NCI-H2196 treated with DMSO at 0.1 percent for 48 hours (cell line): ENCODE results near the gene ACP4.

Experiments used
- DNase-seq: peaks from one replicate; lab custom pipeline; 2025; ENCODE audit not compliant: unreplicated experiment; lab: John Stamatoyannopoulos, UW

The ACP4 gene

GRCh38 chr19:50820549-50821247 is 30.5 kb downstream of the ACP4 start:
- DNase-seq, result no peak

GRCh38 chr19:50821248-50821612 is 31.0 kb downstream of the ACP4 start:
- no peak for DNase-seq

- DNase-seq, result no peak
These were observed 31.4 kb downstream of the ACP4 start for GRCh38 chr19:50821622-50822021.

- no peak for DNase-seq
These were observed 32.5 kb downstream of the ACP4 start for GRCh38 chr19:50822661-50823208.

GRCh38 chr19:50823389-50824042 is 33.3 kb downstream of the ACP4 start, which contains the start of gene KLK1:
TSS of gene KLK1 (minus strand) at chr19:50823787. CDS start at chr19:50823748, 39 bp downstream.
- no peak for DNase-seq

- no peak for DNase-seq
These were observed 36.5 kb downstream of the ACP4 start for GRCh38 chr19:50826492-50827240.

GRCh38 chr19:50827476-50827875 is 37.3 kb downstream of the ACP4 start:
- no peak for DNase-seq

- no peak for DNase-seq
These were observed 39.6 kb downstream of the ACP4 start for GRCh38 chr19:50829801-50830200.

GRCh38 chr19:50830266-50831025 is 40.2 kb downstream of the ACP4 start:
- no peak for DNase-seq

GRCh38 chr19:50831026-50831396 is 40.8 kb downstream of the ACP4 start:
- no peak for DNase-seq

GRCh38 chr19:50832666-50833065 is 42.5 kb downstream of the ACP4 start:
- no peak for DNase-seq

- DNase-seq, result no peak
These were observed 43.0 kb downstream of the ACP4 start, which contains the start of gene KLK15 for GRCh38 chr19:50833117-50833801. TSS of gene KLK15 (minus strand) at chr19:50833574. CDS start at chr19:50831492, 2,082 bp downstream.

- DNase-seq, result no peak
These were observed 43.6 kb downstream of the ACP4 start for GRCh38 chr19:50833802-50834167.

- no peak for DNase-seq
These were observed 45.0 kb downstream of the ACP4 start for GRCh38 chr19:50835103-50835784.

GRCh38 chr19:50835785-50836542 is 45.7 kb downstream of the ACP4 start:
- DNase-seq, result peak; percentile 64

- DNase-seq, result no peak
These were observed 46.5 kb downstream of the ACP4 start for GRCh38 chr19:50836543-50837195.

- DNase-seq, result no peak
These were observed 47.1 kb downstream of the ACP4 start for GRCh38 chr19:50837300-50837699.

- no peak for DNase-seq
These were observed 48.0 kb downstream of the ACP4 start for GRCh38 chr19:50838239-50838638.
